Gastrocnemius medialis (tissue), 4 donors: ENCODE results near the gene MGA.

ENCODE experiments used
- POLR2A ChIP-seq, 2 donors: fragments of 450-650 bp; IDR thresholded peaks; one replicate each; pipeline ENCODE4 v1.6.1; 2017; ENCODE audit warnings: antibody characterized with exemption in 2 of 2, mild to moderate bottlenecking in 2 of 2, moderate library complexity in 2 of 2
- TF ChIP-seq, protein P1 (sequence below), 5 experiments: fragments of 450-650 bp in 3 of 5; fragments of 200-600 bp in 2 of 5; sonication (generic) in 2 of 5; IDR thresholded peaks in 4 of 5; conservative IDR thresholded peaks in 1 of 5; 1 replicate in 4 of 5; 2 replicates in 1 of 5; pipeline ENCODE4 v1.5.1; 2016 to 2019; ENCODE audit warnings: antibody characterized with exemption in 5 of 5, mild to moderate bottlenecking in 3 of 5, moderate library complexity in 3 of 5

DNA sequence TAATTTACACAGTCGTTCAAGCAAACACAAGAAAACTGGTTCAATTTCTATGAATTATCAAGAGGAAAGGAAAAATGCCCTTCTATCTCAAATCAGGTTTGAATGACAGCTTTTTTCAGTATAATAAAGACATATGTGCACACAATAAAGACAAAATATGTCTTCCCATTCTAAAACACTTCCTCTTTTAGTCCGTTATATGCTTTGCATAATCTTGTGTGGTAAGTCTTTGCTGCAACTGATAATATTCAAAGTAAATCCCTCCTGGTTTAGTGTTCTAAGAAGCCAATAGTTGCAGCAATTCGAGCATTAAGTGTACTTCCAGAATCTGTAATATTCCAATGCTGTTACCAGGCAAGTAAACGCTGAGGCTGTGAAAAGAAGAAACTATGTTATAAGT is 70.3 kb downstream of the MGA start:
- no peak for TF ChIP-seq POLR2A (IDR thresholded peaks at IDR 0.05)
- TF ChIP-seq, protein P1, sequence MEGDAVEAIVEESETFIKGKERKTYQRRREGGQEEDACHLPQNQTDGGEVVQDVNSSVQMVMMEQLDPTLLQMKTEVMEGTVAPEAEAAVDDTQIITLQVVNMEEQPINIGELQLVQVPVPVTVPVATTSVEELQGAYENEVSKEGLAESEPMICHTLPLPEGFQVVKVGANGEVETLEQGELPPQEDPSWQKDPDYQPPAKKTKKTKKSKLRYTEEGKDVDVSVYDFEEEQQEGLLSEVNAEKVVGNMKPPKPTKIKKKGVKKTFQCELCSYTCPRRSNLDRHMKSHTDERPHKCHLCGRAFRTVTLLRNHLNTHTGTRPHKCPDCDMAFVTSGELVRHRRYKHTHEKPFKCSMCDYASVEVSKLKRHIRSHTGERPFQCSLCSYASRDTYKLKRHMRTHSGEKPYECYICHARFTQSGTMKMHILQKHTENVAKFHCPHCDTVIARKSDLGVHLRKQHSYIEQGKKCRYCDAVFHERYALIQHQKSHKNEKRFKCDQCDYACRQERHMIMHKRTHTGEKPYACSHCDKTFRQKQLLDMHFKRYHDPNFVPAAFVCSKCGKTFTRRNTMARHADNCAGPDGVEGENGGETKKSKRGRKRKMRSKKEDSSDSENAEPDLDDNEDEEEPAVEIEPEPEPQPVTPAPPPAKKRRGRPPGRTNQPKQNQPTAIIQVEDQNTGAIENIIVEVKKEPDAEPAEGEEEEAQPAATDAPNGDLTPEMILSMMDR (IDR thresholded peaks at IDR 0.05 in 4 of 5, conservative IDR thresholded peaks at IDR 0.05 in 1 of 5): no peak
